Measurements from ENCODE around the gene CCDC149. TPM values are rescaled to one million over a fixed set of nuclear protein-coding genes. Genes with fewer than 3 reads are reported as not detected.

The CCDC149 gene
- total RNA-seq, 1 experiment from 2014 or later = 5.3 TPM

- CTCF ChIA-PET = no interaction called here
- no peak for ATAC-seq
- H3K79me2 ChIP-seq (ENCODE audit: insufficient read depth, low read length) = no peaks in the 10 kb centered on the region
- no peaks in the 10 kb centered on the region for H4K20me1 ChIP-seq (ENCODE audit: insufficient read depth)
- peaks cover 0 to 14% of the 10 kb centered on the region in 2 experiments; a peak in 2 of 4 replicates for H3K4me1 ChIP-seq (ENCODE audit: control insufficient read depth in 1 of 2, insufficient read depth in 2 of 2, low read length in 2 of 2)
- H3K27ac ChIP-seq (ENCODE audit: low read depth, low read length) = no peak overlapping the region
- H3K9me2 ChIP-seq (ENCODE audit: insufficient read depth) = no peaks in the 10 kb centered on the region
- no peak overlapping the region for H3K4me2 ChIP-seq (ENCODE audit: low read length)
- DNase-seq (ENCODE audit: low read depth, low spot score) = no peak
- no peak overlapping the region for H2AFZ ChIP-seq (ENCODE audit: low read depth, low read length, poor library complexity, severe bottlenecking)
- no peak overlapping the region for H3K9ac ChIP-seq (ENCODE audit: low read length)
- H3K36me3 ChIP-seq (ENCODE audit: control insufficient read depth in 1 of 2, insufficient read depth in 2 of 2, low read length in 2 of 2) = no peaks in the 10 kb centered on the region
- H3K9me3 ChIP-seq (ENCODE audit: control insufficient read depth in 1 of 2, insufficient read depth in 1 of 2, low read depth in 1 of 2, low read length in 2 of 2) = no peaks in the 10 kb centered on the region
- intact Hi-C loops (cut with micrococcal nuclease) = no loop called here
- RAD21 ChIA-PET (ENCODE audit: low non-redundant PET in 1 of 2, low total read pairs in 2 of 2, uncharacterized antibody in 2 of 2, unreplicated experiment in 2 of 2) = no interaction called here
- H3K4me3 ChIP-seq (replicated peaks in 1 of 2; ENCODE audit: low read depth in 1 of 2, low read length in 2 of 2) = no peak overlapping the region
- H3K27me3 ChIP-seq (ENCODE audit: insufficient read depth, low read length) = no peaks in the 10 kb centered on the region
- TF ChIP-seq CBX3 (IDR thresholded peaks at IDR 0.05; ENCODE audit: low read depth) (no peak), ATF3 (IDR thresholded peaks at IDR 0.05) (no peak), REST (IDR thresholded peaks at IDR 0.05; ENCODE audit: low read depth) (no peak), ZFX (IDR thresholded peaks at IDR 0.05) (no peak), SP1 (IDR thresholded peaks at IDR 0.05; ENCODE audit: low read depth) (no peak), SRF (IDR thresholded peaks at IDR 0.05; ENCODE audit: low read depth) (no peak), EZH2 (IDR thresholded peaks at IDR 0.05) (no peak), ZBTB33 (IDR thresholded peaks at IDR 0.05; ENCODE audit: extremely low read depth, insufficient replicate concordance, low read length) (no peak), MAX (IDR thresholded peaks at IDR 0.05) (no peak), CTCF (IDR thresholded peaks at IDR 0.05 in 2 of 3, conservative IDR thresholded peaks at IDR 0.05 in 1 of 3; ENCODE audit: borderline replicate concordance in 1 of 3, insufficient read depth in 1 of 3, low read depth in 2 of 3, low read length in 2 of 3) (no peak), CEBPB (IDR thresholded peaks at IDR 0.05; ENCODE audit: low read depth) (no peak)
- BruUV-seq (replicated peaks) = no TSS peak
- POLR2A ChIA-PET = no interaction called here
Observed at GRCh38 chr4:24772952-24773351, 139.9 kb downstream of the CCDC149 start.
